Progenitor cell of endocrine pancreas (in vitro differentiated cells): Measurements from ENCODE around the gene PTPRD. TPM values are rescaled to one million over a fixed set of nuclear protein-coding genes. Genes with fewer than 3 reads are reported as not detected.

Experiments
- DNase-seq: peaks from one replicate; pipeline ENCODE4 v3.0.0; 2021; ENCODE audit warnings: low spot score; ENCODE audit not compliant: unreplicated experiment
- H3K27ac Mint-ChIP-seq: 2 replicates; pipeline ENCODE4 v1.8.0; 2021; ENCODE audit warnings: mild to moderate bottlenecking, moderate library complexity, mixed read lengths
- H3K27me3 Mint-ChIP-seq: 2 replicates; pipeline ENCODE4 v1.8.0; 2021; ENCODE audit warnings: mixed read lengths
- H3K36me3 Mint-ChIP-seq: 2 replicates; pipeline ENCODE4 v1.8.0; 2022; ENCODE audit warnings: mixed read lengths; ENCODE audit not compliant: insufficient read depth
- H3K4me1 Mint-ChIP-seq: 2 replicates; pipeline ENCODE4 v1.8.0; 2021; ENCODE audit warnings: low read depth, mixed read lengths
- H3K4me3 Mint-ChIP-seq: 2 replicates; pipeline ENCODE4 v1.8.0; 2021; ENCODE audit warnings: low read depth, mild to moderate bottlenecking, moderate library complexity, mixed read lengths
- H3K9me3 Mint-ChIP-seq: 2 replicates; pipeline ENCODE4 v1.8.0; 2021; ENCODE audit warnings: low read depth, mixed read lengths
- total RNA-seq: library from RNA; stranded (reverse); gene quantifications from 2 replicates; pipeline ENCODE4 v1.2.1, GENCODE V29; 2021
- TF ChIP-seq, protein P1 (sequence below): fragments of 200-600 bp; sonication (generic); IDR thresholded peaks from one replicate; pipeline ENCODE4 v1.5.0; 2021; ENCODE audit warnings: antibody characterized with exemption, mild to moderate bottlenecking; ENCODE audit not compliant: unreplicated experiment

Gene PTPRD
- total RNA-seq, 1 donor from 2014 or later = 124 TPM

GRCh38 chr9:8543219-8543618 is 2069.6 kb downstream of the PTPRD start:
- Mint-ChIP-seq H3K9me3 (peaks cover 3% of the 10 kb centered on the region), H3K27me3 (no peaks in the 10 kb centered on the region), H3K4me1 (no peaks in the 10 kb centered on the region), H3K4me3 (no peak overlapping the region), H3K27ac (no peak overlapping the region), H3K36me3 (no peaks in the 10 kb centered on the region)
- no peak for DNase-seq
- TF ChIP-seq, protein P1, sequence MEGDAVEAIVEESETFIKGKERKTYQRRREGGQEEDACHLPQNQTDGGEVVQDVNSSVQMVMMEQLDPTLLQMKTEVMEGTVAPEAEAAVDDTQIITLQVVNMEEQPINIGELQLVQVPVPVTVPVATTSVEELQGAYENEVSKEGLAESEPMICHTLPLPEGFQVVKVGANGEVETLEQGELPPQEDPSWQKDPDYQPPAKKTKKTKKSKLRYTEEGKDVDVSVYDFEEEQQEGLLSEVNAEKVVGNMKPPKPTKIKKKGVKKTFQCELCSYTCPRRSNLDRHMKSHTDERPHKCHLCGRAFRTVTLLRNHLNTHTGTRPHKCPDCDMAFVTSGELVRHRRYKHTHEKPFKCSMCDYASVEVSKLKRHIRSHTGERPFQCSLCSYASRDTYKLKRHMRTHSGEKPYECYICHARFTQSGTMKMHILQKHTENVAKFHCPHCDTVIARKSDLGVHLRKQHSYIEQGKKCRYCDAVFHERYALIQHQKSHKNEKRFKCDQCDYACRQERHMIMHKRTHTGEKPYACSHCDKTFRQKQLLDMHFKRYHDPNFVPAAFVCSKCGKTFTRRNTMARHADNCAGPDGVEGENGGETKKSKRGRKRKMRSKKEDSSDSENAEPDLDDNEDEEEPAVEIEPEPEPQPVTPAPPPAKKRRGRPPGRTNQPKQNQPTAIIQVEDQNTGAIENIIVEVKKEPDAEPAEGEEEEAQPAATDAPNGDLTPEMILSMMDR = no peak

DNA sequence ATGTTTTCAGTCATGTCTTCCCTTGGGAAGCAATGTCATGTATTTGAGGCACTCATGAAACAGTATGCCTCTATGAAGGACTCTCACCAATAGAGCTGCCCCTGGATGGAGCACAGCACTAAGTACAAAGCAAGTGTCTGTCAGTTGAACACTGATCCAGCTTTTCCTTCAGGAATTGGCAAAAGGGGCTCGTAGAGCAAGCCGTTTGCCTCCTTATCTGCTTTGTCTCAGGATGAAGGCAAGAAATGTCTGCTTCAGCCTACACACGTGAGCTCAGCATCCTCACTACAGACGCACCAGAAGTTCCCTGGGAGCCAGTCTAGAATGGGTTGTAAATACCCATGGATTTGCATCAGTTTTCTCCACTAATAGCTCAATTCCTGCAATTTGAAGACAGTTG is 2070.3 kb downstream of the PTPRD start:
- Mint-ChIP-seq H3K27ac (no peak overlapping the region), H3K27me3 (no peaks in the 10 kb centered on the region), H3K36me3 (no peaks in the 10 kb centered on the region), H3K9me3 (peaks cover 3% of the 10 kb centered on the region), H3K4me3 (no peak overlapping the region), H3K4me1 (no peaks in the 10 kb centered on the region)
- TF ChIP-seq, protein P1 = no peak
- DNase-seq = no peak

DNA sequence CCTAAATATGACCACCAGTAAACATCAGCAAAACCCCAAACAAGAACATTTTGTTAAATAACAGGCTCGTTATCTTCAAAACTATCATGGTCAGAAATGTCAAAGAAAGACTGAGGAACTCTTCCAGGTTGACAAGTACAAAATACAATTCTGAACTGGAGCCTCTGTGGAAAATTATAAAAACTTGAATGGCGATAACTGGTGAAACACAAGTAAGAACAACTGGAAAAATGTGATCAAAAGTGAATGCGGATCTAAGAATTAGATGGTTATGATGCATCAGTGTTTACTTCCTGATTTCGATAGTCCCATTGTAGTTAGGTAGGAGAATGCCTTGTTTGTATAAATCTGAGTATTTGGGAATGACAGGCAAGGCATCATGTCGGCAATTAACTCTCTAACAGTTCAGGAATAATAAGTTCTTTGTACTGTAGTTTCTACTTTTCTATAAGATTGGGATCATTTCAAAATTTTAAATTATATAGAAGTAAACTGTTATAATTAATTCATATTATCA is 2073.1 kb downstream of the PTPRD start:
- H3K27ac Mint-ChIP-seq = no peak overlapping the region
- no peaks in the 10 kb centered on the region for H3K27me3 Mint-ChIP-seq
- no peak for DNase-seq
- H3K9me3 Mint-ChIP-seq = peaks cover 3% of the 10 kb centered on the region
- no peaks in the 10 kb centered on the region for H3K36me3 Mint-ChIP-seq
- no peak overlapping the region for H3K4me3 Mint-ChIP-seq
- TF ChIP-seq, protein P1 = no peak
- no peaks in the 10 kb centered on the region for H3K4me1 Mint-ChIP-seq

GRCh38 chr9:8536845-8537244 is 2076.0 kb downstream of the PTPRD start:
- Mint-ChIP-seq H3K4me3 (no peak overlapping the region), H3K27ac (no peak overlapping the region), H3K9me3 (peaks cover 3% of the 10 kb centered on the region), H3K4me1 (peaks cover 1% of the 10 kb centered on the region), H3K36me3 (no peaks in the 10 kb centered on the region), H3K27me3 (no peaks in the 10 kb centered on the region)
- TF ChIP-seq, protein P1 = no peak
- no peak for DNase-seq

GRCh38 chr9:8534828-8535227 is 2078.0 kb downstream of the PTPRD start:
- Mint-ChIP-seq H3K27me3 (no peaks in the 10 kb centered on the region), H3K36me3 (peaks cover 2% of the 10 kb centered on the region), H3K9me3 (peaks cover 7% of the 10 kb centered on the region), H3K27ac (no peak overlapping the region), H3K4me1 (peaks cover 9% of the 10 kb centered on the region), H3K4me3 (no peak overlapping the region)
- TF ChIP-seq, protein P1 = no peak
- DNase-seq = no peak
